ENCODE measurements around the gene ZNF398. TPM values are rescaled to one million over a fixed set of nuclear protein-coding genes. Genes with fewer than 3 reads are reported as not detected.
"Not testable (repeated sequence)": the region's sequence is repeated elsewhere in the genome, so short reads cannot be mapped to it uniquely, and the experiment has no call there.

Gene ZNF398
- total RNA-seq, 1 experiment from 2014 or later, result 14.6 TPM

DNA sequence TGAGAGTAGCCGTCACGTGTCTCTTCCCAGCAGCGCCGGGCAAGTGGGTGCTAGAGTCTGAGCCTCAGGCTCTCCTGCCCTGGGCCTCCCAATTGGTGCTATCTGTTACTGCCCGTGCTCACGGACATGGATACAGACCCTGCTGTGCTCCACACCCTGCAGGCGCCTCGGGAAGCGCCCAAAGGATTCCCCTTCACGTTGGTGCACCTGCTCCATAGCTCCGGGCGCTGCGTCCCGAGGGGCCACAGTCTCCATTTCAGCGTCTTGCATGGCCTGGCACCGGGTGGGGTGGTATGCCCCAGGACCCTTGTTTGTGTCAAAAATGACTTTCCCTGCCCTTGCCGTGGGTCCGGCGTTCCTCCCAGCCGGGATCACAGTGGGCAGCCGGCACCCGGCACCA lies 78.4 kb downstream of the ZNF398 start:
- CTCF ChIA-PET, result no interaction called here
- Mint-ChIP-seq H3K36me3 (ENCODE audit: insufficient read depth, unreplicated experiment) (peaks cover 40% of the 10 kb centered on the region), H3K27ac (ENCODE audit: unreplicated experiment) (no peak overlapping the region)

GRCh38 chr7:149226366-149226765 lies 79.1 kb downstream of the ZNF398 start:
- Mint-ChIP-seq H3K27ac (ENCODE audit: unreplicated experiment) (peak overlapping the region; percentile 11), H3K36me3 (ENCODE audit: insufficient read depth, unreplicated experiment) (peaks cover 40% of the 10 kb centered on the region), H3K4me1 (ENCODE audit: low read depth, unreplicated experiment) (peaks cover 15% of the 10 kb centered on the region)
- intact Hi-C loops (cut with micrococcal nuclease; ENCODE audit: unreplicated experiment); H3K9me3 Mint-ChIP-seq (ENCODE audit: low read depth, unreplicated experiment); H3K4me3 Mint-ChIP-seq (ENCODE audit: low read depth, unreplicated experiment); BruUV-seq (replicated peaks); H3K27me3 Mint-ChIP-seq (ENCODE audit: unreplicated experiment); CTCF ChIA-PET; DNase-seq: not testable (repeated sequence)

More for the DNA sequence above, 78.4 kb downstream of the ZNF398 start:
- Mint-ChIP-seq H3K27me3 (ENCODE audit: unreplicated experiment) (no peaks in the 10 kb centered on the region), H3K4me3 (ENCODE audit: low read depth, unreplicated experiment) (no peak overlapping the region), H3K9me3 (ENCODE audit: low read depth, unreplicated experiment) (no peaks in the 10 kb centered on the region), H3K4me1 (ENCODE audit: low read depth, unreplicated experiment) (peaks cover 15% of the 10 kb centered on the region)
- TF ChIP-seq CTCF (IDR thresholded peaks at IDR 0.05; ENCODE audit: unreplicated experiment), result no peak
- DNase-seq, result no peak
- no TSS peak for BruUV-seq (replicated peaks)
- intact Hi-C loops (cut with micrococcal nuclease; ENCODE audit: unreplicated experiment), result no loop called here

GRCh38 chr7:149226840-149227494 lies 79.7 kb downstream of the ZNF398 start:
- intact Hi-C loops (cut with micrococcal nuclease; ENCODE audit: unreplicated experiment), result no loop called here
- H3K27ac Mint-ChIP-seq (ENCODE audit: unreplicated experiment), result no peak overlapping the region
- H3K4me1 Mint-ChIP-seq (ENCODE audit: low read depth, unreplicated experiment), result peaks cover 15% of the 10 kb centered on the region
- H3K9me3 Mint-ChIP-seq (ENCODE audit: low read depth, unreplicated experiment), result no peaks in the 10 kb centered on the region
- CTCF ChIA-PET, result no interaction called here
- BruUV-seq (replicated peaks), result no TSS peak
- H3K27me3 Mint-ChIP-seq (ENCODE audit: unreplicated experiment), result no peaks in the 10 kb centered on the region
- no peak overlapping the region for H3K4me3 Mint-ChIP-seq (ENCODE audit: low read depth, unreplicated experiment)
- no peak for TF ChIP-seq CTCF (IDR thresholded peaks at IDR 0.05; ENCODE audit: unreplicated experiment)
- no peak for DNase-seq
- peaks cover 40% of the 10 kb centered on the region for H3K36me3 Mint-ChIP-seq (ENCODE audit: insufficient read depth, unreplicated experiment)

DNA sequence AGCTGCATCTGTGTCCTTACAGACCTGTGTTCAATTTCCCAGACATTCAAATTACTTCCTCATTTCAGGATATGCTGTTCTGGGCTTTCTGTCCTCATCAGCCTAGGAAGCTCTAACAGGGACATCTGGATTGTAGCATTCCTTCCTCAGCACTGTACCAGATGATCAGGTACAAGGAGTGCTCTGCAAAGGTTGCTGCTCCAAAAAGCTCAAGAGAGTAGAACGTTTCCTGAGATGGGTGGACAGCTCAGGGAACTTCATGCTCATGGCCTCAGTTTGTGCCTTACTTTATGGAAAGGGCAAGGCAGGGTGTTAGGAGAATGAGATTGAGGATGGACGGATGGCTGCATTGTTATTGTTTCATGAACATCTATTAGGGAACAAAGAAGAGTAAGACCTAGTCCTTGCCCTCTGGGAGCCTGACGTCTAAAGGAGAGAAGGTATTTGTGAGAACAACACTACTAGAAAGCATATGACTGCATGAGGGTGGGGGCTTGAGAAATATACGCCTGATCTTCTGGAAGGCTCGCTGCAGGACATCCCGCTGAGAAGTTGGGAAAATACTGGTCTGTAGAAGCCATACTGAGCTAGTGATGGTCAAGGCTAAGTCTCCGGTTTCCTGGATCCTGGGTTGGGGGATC lies 81.7 kb downstream of the ZNF398 start:
- no TSS peak for BruUV-seq (replicated peaks)
- Mint-ChIP-seq H3K27ac (ENCODE audit: unreplicated experiment) (peak overlapping the region; percentile 46), H3K4me1 (ENCODE audit: low read depth, unreplicated experiment) (peaks cover 28% of the 10 kb centered on the region), H3K9me3 (ENCODE audit: low read depth, unreplicated experiment) (no peaks in the 10 kb centered on the region), H3K27me3 (ENCODE audit: unreplicated experiment) (no peaks in the 10 kb centered on the region), H3K4me3 (ENCODE audit: low read depth, unreplicated experiment) (no peak overlapping the region), H3K36me3 (ENCODE audit: insufficient read depth, unreplicated experiment) (peaks cover 36% of the 10 kb centered on the region)
- intact Hi-C loops (cut with micrococcal nuclease; ENCODE audit: unreplicated experiment), result no loop called here
- CTCF ChIA-PET, result interaction anchor here (0.5 to 0.7 kb wide), 2 partner anchors 25 to 37 kb away, joined by 3 to 5 read pairs; no protein-coding TSS in a partner anchor
- DNase-seq, result no peak
- TF ChIP-seq CTCF (IDR thresholded peaks at IDR 0.05; ENCODE audit: unreplicated experiment), result no peak

DNA sequence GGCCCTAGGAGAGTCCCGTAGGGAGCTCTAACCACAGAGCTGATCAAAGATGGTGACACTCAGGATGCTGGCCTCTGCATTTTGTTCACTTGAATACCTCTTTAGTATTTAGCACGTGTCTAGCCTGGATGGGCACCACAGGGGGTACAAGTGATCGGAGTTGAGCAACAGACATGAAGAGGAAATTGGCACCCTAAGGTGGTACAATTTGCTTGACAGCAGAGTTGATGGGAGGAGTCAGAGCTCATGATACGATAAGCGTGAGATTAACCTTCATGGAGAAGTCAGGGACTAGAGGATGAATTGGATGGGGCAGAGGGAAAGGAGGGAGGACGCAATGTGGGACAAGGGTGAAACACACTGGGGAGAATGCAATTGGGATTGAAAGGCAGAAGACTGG lies 82.3 kb downstream of the ZNF398 start:
- H3K9me3 Mint-ChIP-seq (ENCODE audit: low read depth, unreplicated experiment), result no peaks in the 10 kb centered on the region
- intact Hi-C loops (cut with micrococcal nuclease; ENCODE audit: unreplicated experiment), result no loop called here
- peak overlapping the region; percentile 46 for H3K27ac Mint-ChIP-seq (ENCODE audit: unreplicated experiment)
- no peaks in the 10 kb centered on the region for H3K27me3 Mint-ChIP-seq (ENCODE audit: unreplicated experiment)
- DNase-seq, result no peak
- peaks cover 36% of the 10 kb centered on the region for H3K36me3 Mint-ChIP-seq (ENCODE audit: insufficient read depth, unreplicated experiment)
- BruUV-seq (replicated peaks), result no TSS peak
- CTCF ChIA-PET, result interaction anchor here (0.5 kb wide), 1 partner anchor 38 kb away, joined by 3 read pairs; no protein-coding TSS in a partner anchor
- peaks cover 28% of the 10 kb centered on the region for H3K4me1 Mint-ChIP-seq (ENCODE audit: low read depth, unreplicated experiment)
- H3K4me3 Mint-ChIP-seq (ENCODE audit: low read depth, unreplicated experiment), result no peak overlapping the region
- no peak for TF ChIP-seq CTCF (IDR thresholded peaks at IDR 0.05; ENCODE audit: unreplicated experiment)
